ENCODE data around the gene KCNA3.

Gene KCNA3

DNA sequence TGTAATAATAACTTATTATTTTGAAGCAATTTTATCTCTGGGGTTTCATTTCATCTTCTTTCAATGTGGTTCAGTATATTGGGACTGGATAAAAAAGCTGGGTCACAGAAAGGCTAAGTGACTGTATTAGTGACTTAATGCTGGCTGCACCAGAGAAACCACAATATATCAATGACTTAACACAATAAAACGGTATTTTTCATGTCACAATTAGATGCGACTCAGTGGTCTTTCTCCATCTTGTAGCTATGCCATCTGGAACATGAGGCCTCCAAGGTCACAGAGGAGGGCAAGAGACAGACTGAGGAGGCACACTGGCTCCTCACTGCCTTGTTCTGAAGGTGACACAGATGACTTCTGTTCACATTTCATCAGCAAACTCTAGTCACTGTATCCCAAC lies 26.0 kb upstream of the KCNA3 start:
- Histone ChIP-seq H3K27me3 (ENCODE audit: low read depth, low read length) (no peaks in the 10 kb centered on the region), H3K4me1 (ENCODE audit: low read length) (no peaks in the 10 kb centered on the region), H2AFZ (ENCODE audit: low read depth, low read length) (no peak overlapping the region), H3K4me2 (ENCODE audit: low read length) (no peak overlapping the region), H3K79me2 (ENCODE audit: low read length) (no peaks in the 10 kb centered on the region), H3K36me3 (replicated peaks; ENCODE audit: low read depth, low read length) (no peaks in the 10 kb centered on the region), H3K4me3 (ENCODE audit: low read length) (no peak overlapping the region), H3K9me3 (ENCODE audit: insufficient read depth, low read length) (no peaks in the 10 kb centered on the region), H3K27ac (ENCODE audit: low read length) (no peak overlapping the region), H4K20me1 (ENCODE audit: insufficient read depth, low read length) (no peaks in the 10 kb centered on the region), H3K9ac (ENCODE audit: low read length) (no peak overlapping the region)
- no peak for TF ChIP-seq EZH2phosphoT487 (IDR thresholded peaks at IDR 0.05; ENCODE audit: low read depth)
- TF ChIP-seq, protein P1, sequence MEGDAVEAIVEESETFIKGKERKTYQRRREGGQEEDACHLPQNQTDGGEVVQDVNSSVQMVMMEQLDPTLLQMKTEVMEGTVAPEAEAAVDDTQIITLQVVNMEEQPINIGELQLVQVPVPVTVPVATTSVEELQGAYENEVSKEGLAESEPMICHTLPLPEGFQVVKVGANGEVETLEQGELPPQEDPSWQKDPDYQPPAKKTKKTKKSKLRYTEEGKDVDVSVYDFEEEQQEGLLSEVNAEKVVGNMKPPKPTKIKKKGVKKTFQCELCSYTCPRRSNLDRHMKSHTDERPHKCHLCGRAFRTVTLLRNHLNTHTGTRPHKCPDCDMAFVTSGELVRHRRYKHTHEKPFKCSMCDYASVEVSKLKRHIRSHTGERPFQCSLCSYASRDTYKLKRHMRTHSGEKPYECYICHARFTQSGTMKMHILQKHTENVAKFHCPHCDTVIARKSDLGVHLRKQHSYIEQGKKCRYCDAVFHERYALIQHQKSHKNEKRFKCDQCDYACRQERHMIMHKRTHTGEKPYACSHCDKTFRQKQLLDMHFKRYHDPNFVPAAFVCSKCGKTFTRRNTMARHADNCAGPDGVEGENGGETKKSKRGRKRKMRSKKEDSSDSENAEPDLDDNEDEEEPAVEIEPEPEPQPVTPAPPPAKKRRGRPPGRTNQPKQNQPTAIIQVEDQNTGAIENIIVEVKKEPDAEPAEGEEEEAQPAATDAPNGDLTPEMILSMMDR (IDR thresholded peaks at IDR 0.05; ENCODE audit: low read depth, low read length) = no peak

- Histone ChIP-seq H3K27ac (ENCODE audit: low read length) (no peak overlapping the region), H2AFZ (ENCODE audit: low read depth, low read length) (no peak overlapping the region), H3K4me3 (ENCODE audit: low read length) (no peak overlapping the region), H4K20me1 (ENCODE audit: insufficient read depth, low read length) (no peaks in the 10 kb centered on the region), H3K9ac (ENCODE audit: low read length) (no peak overlapping the region), H3K36me3 (replicated peaks; ENCODE audit: low read depth, low read length) (no peaks in the 10 kb centered on the region), H3K9me3 (ENCODE audit: insufficient read depth, low read length) (no peaks in the 10 kb centered on the region), H3K4me1 (ENCODE audit: low read length) (no peaks in the 10 kb centered on the region), H3K4me2 (ENCODE audit: low read length) (no peak overlapping the region), H3K27me3 (ENCODE audit: low read depth, low read length) (no peaks in the 10 kb centered on the region), H3K79me2 (ENCODE audit: low read length) (no peaks in the 10 kb centered on the region)
- TF ChIP-seq, protein P1 (IDR thresholded peaks at IDR 0.05; ENCODE audit: low read depth, low read length) = no peak
- no peak for TF ChIP-seq EZH2phosphoT487 (IDR thresholded peaks at IDR 0.05; ENCODE audit: low read depth)
Measured at GRCh38 chr1:110697606-110698005, 22.9 kb upstream of the KCNA3 start.

GRCh38 chr1:110696818-110697217 lies 22.1 kb upstream of the KCNA3 start:
- H3K79me2 ChIP-seq (ENCODE audit: low read length) = no peaks in the 10 kb centered on the region
- H3K27ac ChIP-seq (ENCODE audit: low read length) = no peak overlapping the region
- H3K9ac ChIP-seq (ENCODE audit: low read length) = no peak overlapping the region
- H3K4me2 ChIP-seq (ENCODE audit: low read length) = no peak overlapping the region
- no peaks in the 10 kb centered on the region for H3K27me3 ChIP-seq (ENCODE audit: low read depth, low read length)
- H3K4me1 ChIP-seq (ENCODE audit: low read length) = no peaks in the 10 kb centered on the region
- no peak overlapping the region for H3K4me3 ChIP-seq (ENCODE audit: low read length)
- no peak overlapping the region for H2AFZ ChIP-seq (ENCODE audit: low read depth, low read length)
- no peaks in the 10 kb centered on the region for H3K9me3 ChIP-seq (ENCODE audit: insufficient read depth, low read length)
- no peaks in the 10 kb centered on the region for H4K20me1 ChIP-seq (ENCODE audit: insufficient read depth, low read length)
- no peaks in the 10 kb centered on the region for H3K36me3 ChIP-seq (replicated peaks; ENCODE audit: low read depth, low read length)
- TF ChIP-seq, protein P1 (IDR thresholded peaks at IDR 0.05; ENCODE audit: low read depth, low read length) = no peak
- no peak for TF ChIP-seq EZH2phosphoT487 (IDR thresholded peaks at IDR 0.05; ENCODE audit: low read depth)

GRCh38 chr1:110690709-110691365 lies 16.1 kb upstream of the KCNA3 start:
- no peak for TF ChIP-seq EZH2phosphoT487 (IDR thresholded peaks at IDR 0.05; ENCODE audit: low read depth)
- TF ChIP-seq, protein P1 (IDR thresholded peaks at IDR 0.05; ENCODE audit: low read depth, low read length) = no peak

More at GRCh38 chr1:110690709-110691365, 16.1 kb upstream of the KCNA3 start:
- H4K20me1 ChIP-seq (ENCODE audit: insufficient read depth, low read length) = no peaks in the 10 kb centered on the region
- no peak overlapping the region for H3K4me3 ChIP-seq (ENCODE audit: low read length)
- peaks cover 6% of the 10 kb centered on the region for H3K4me1 ChIP-seq (ENCODE audit: low read length)
- H3K4me2 ChIP-seq (ENCODE audit: low read length) = no peak overlapping the region
- H2AFZ ChIP-seq (ENCODE audit: low read depth, low read length) = no peak overlapping the region
- H3K27me3 ChIP-seq (ENCODE audit: low read depth, low read length) = no peaks in the 10 kb centered on the region
- no peak overlapping the region for H3K27ac ChIP-seq (ENCODE audit: low read length)
- H3K9ac ChIP-seq (ENCODE audit: low read length) = no peak overlapping the region
- H3K79me2 ChIP-seq (ENCODE audit: low read length) = no peaks in the 10 kb centered on the region
- H3K36me3 ChIP-seq (replicated peaks; ENCODE audit: low read depth, low read length) = no peaks in the 10 kb centered on the region
- no peaks in the 10 kb centered on the region for H3K9me3 ChIP-seq (ENCODE audit: insufficient read depth, low read length)
